HepG2 (cell line): ENCODE measurements around the gene ZXDC. TPM values are rescaled to one million over a fixed set of nuclear protein-coding genes. Genes with fewer than 3 reads are reported as not detected.

Experiments
- CBX2 ChIP-seq, 2 experiments: fragments of 200-600 bp in 1 of 2; sonication (generic); formaldehyde crosslinking in 1 of 2; IDR thresholded peaks; 2 replicates each; pipeline versions ENCODE4 v1.7.0 to v1.8.1; 2018 to 2022; ENCODE audit warnings: low read depth in 2 of 2, low read length in 1 of 2, mild to moderate bottlenecking in 1 of 2, missing genetic modification reagents in 1 of 2
- CHD4 ChIP-seq: fragments of 200-600 bp; sonication (generic); IDR thresholded peaks from 2 replicates; pipeline ENCODE4 v1.7.0; 2017; ENCODE audit warnings: mild to moderate bottlenecking, low read length, borderline replicate concordance
- GABPB1 ChIP-seq: IDR thresholded peaks from 2 replicates; pipeline ENCODE4 v1.6.1; 2016; ENCODE audit warnings: mild to moderate bottlenecking, missing genetic modification reagents, moderate library complexity, missing compliant biosample characterization
- GATAD1 ChIP-seq: IDR thresholded peaks from 2 replicates; pipeline ENCODE4 v1.6.1; 2016; ENCODE audit warnings: missing genetic modification reagents, missing compliant biosample characterization
- HOXA9 ChIP-seq: sonication (generic); formaldehyde crosslinking; IDR thresholded peaks from 2 replicates; pipeline ENCODE4 v1.8.1; 2022; ENCODE audit warnings: missing genetic modification reagents, mild to moderate bottlenecking, moderate library complexity, borderline replicate concordance
- MBNL3 ChIP-seq: fragments of 250-450 bp; sonication (Bioruptor Pico); conservative IDR thresholded peaks from 2 replicates; pipeline ENCODE4 v1.8.0; 2022; ENCODE audit warnings: mild to moderate bottlenecking, inconsistent platforms
- MEIS2 ChIP-seq: sonication (generic); formaldehyde crosslinking; IDR thresholded peaks from 2 replicates; pipeline ENCODE4 v1.9.0; 2021; ENCODE audit warnings: mild to moderate bottlenecking, missing genetic modification reagents
- NFE2L1 ChIP-seq: sonication (generic); formaldehyde crosslinking; IDR thresholded peaks from 2 replicates; pipeline ENCODE4 v1.4.0; 2020; ENCODE audit warnings: missing genetic modification reagents, mild to moderate bottlenecking, borderline replicate concordance
- NFE2L2 ChIP-seq: fragments of 150-350 bp; IDR thresholded peaks from 2 replicates; pipeline ENCODE4 v1.6.1; 2014; ENCODE audit warnings: low read length
- RXRA ChIP-seq: sonication (generic); formaldehyde crosslinking; IDR thresholded peaks from 2 replicates; pipeline ENCODE4 v1.5.1; 2020; ENCODE audit warnings: missing genetic modification reagents
- SNAPC2 ChIP-seq: sonication (generic); formaldehyde crosslinking; IDR thresholded peaks from 2 replicates; pipeline ENCODE4 v1.8.1; 2022; ENCODE audit warnings: mild to moderate bottlenecking, missing genetic modification reagents
- SPEN ChIP-seq: sonication (generic); formaldehyde crosslinking; IDR thresholded peaks from 2 replicates; pipeline ENCODE4 v1.5.1; 2020; ENCODE audit warnings: low read depth, mild to moderate bottlenecking, missing genetic modification reagents
- ZBTB7B ChIP-seq: sonication (generic); formaldehyde crosslinking; IDR thresholded peaks from 2 replicates; pipeline ENCODE4 v1.4.0; 2020; ENCODE audit warnings: missing genetic modification reagents
- ZKSCAN1 ChIP-seq: fragments of 150-350 bp; IDR thresholded peaks from 2 replicates; pipeline ENCODE4 v1.6.1; 2014; ENCODE audit warnings: low read length
- ZNF501 ChIP-seq: sonication (generic); formaldehyde crosslinking; IDR thresholded peaks from 2 replicates; pipeline ENCODE4 v1.5.1; 2020; ENCODE audit warnings: mild to moderate bottlenecking, moderate library complexity, missing genetic modification reagents
- ZNF546 ChIP-seq: sonication (generic); formaldehyde crosslinking; conservative IDR thresholded peaks from 2 replicates; pipeline ENCODE4 v1.8.1; 2023; ENCODE audit warnings: mild to moderate bottlenecking, missing genetic modification reagents
- ZNF570 ChIP-seq: sonication (generic); formaldehyde crosslinking; IDR thresholded peaks from 2 replicates; pipeline ENCODE4 v1.4.0; 2020; ENCODE audit warnings: mild to moderate bottlenecking, missing genetic modification reagents, borderline replicate concordance
- ZNF839 ChIP-seq: sonication (generic); formaldehyde crosslinking; IDR thresholded peaks from 2 replicates; pipeline ENCODE4 v1.4.0; 2020; ENCODE audit warnings: missing genetic modification reagents, mild to moderate bottlenecking, borderline replicate concordance
- ZNF850 ChIP-seq: sonication (generic); formaldehyde crosslinking; conservative IDR thresholded peaks from 2 replicates; pipeline ENCODE4 v1.9.0; 2021; ENCODE audit warnings: mild to moderate bottlenecking, missing genetic modification reagents
- ZNF879 ChIP-seq: sonication (generic); formaldehyde crosslinking; IDR thresholded peaks from 2 replicates; pipeline ENCODE4 v1.8.1; 2023; ENCODE audit warnings: missing genetic modification reagents
- polyA plus RNA-seq, 8 experiments: library from polyadenylated mRNA; depleted of rRNA in 3 of 8; stranded (reverse) in 7 of 8; unstranded in 1 of 8; fragments of >200 nt; fragmentation: Illumina TruSeq in 4 of 8; extraction: Trizol in 4 of 8; gene quantifications; 2 replicates each; pipeline versions ENCODE4 v1.2.1 to v1.2.3, GENCODE V29; 2011 to 2016; ENCODE audit warnings: low read depth in 4 of 8, missing spikeins in 1 of 8, mixed read lengths in 1 of 8; ENCODE audit not compliant: insufficient read depth in 1 of 8
- total RNA-seq, 5 experiments: library from RNA; depleted of rRNA; stranded (reverse); fragments of >200 nt; fragmentation: Illumina TruSeq; extraction: Trizol; gene quantifications; 2 replicates each; pipeline ENCODE4 v1.2.3, GENCODE V29; 2016; ENCODE audit warnings: low read depth in 1 of 5
- TF ChIP-seq, protein P1 (sequence below): sonication (generic); formaldehyde crosslinking; IDR thresholded peaks from 2 replicates; pipeline ENCODE4 v1.5.0; 2020; ENCODE audit warnings: mild to moderate bottlenecking, missing genetic modification reagents, borderline replicate concordance
- TF ChIP-seq, protein P2 (sequence below): sonication (generic); formaldehyde crosslinking; IDR thresholded peaks from 2 replicates; pipeline ENCODE4 v1.5.0; 2020; ENCODE audit warnings: missing genetic modification reagents
- TF ChIP-seq, protein P3 (sequence below): sonication (generic); formaldehyde crosslinking; IDR thresholded peaks from 2 replicates; pipeline ENCODE4 v1.5.0; 2020; ENCODE audit warnings: missing genetic modification reagents, mild to moderate bottlenecking, borderline replicate concordance

Gene ZXDC
- total and polyA plus RNA-seq, 2 of the 13 experiments (the other 11 are each of a cell fraction or from before 2014, with no cell fraction given) = 17.6 to 21.2 TPM

DNA sequence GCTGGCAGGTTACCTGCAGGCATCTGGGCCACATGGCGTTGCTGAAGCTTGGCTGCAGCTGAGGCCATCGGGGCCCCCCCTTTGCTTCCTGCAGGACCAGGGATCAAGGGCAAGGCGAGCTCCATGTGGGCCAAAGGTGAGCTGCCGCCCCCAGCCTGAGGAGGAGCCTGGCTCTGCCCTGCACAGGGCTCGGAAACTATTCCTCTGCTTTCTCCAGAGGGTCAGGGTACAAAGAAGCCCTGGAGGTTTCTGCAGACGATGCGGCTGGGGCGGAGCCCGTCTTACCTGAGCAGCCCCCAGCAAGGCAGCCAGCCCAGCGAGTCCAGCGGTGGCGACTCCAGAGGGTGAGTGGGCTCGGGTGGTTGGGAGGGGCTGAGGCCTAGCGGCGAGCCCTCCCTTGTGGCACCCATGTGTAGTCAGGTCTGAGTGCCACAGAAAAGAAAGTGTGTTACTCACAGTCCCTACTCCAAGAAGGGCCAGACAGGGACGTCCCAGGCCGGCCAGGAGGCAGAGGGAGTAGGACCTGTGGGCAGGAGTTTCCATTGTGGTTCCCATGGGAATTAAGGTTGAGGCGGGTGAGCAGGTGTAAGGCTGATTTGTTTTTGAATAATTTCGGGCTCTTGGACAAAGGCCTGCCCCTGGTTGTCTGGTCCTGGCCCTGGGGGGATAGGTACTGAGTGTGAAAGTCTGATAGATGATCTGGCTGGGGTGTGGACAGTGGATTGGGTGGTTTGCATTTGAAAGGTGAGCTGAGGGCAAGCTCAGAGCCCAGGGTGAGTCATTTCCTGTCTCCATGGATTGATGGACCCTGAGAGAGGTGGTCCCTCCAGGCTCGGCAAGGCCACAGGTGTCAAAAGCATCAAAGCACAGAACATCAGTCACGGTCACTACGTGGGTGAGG is 55.6 kb downstream of the ZXDC start (continued):
- no peak for TF ChIP-seq NFE2L1
- no peak for TF ChIP-seq ZKSCAN1
- TF ChIP-seq, protein P1, sequence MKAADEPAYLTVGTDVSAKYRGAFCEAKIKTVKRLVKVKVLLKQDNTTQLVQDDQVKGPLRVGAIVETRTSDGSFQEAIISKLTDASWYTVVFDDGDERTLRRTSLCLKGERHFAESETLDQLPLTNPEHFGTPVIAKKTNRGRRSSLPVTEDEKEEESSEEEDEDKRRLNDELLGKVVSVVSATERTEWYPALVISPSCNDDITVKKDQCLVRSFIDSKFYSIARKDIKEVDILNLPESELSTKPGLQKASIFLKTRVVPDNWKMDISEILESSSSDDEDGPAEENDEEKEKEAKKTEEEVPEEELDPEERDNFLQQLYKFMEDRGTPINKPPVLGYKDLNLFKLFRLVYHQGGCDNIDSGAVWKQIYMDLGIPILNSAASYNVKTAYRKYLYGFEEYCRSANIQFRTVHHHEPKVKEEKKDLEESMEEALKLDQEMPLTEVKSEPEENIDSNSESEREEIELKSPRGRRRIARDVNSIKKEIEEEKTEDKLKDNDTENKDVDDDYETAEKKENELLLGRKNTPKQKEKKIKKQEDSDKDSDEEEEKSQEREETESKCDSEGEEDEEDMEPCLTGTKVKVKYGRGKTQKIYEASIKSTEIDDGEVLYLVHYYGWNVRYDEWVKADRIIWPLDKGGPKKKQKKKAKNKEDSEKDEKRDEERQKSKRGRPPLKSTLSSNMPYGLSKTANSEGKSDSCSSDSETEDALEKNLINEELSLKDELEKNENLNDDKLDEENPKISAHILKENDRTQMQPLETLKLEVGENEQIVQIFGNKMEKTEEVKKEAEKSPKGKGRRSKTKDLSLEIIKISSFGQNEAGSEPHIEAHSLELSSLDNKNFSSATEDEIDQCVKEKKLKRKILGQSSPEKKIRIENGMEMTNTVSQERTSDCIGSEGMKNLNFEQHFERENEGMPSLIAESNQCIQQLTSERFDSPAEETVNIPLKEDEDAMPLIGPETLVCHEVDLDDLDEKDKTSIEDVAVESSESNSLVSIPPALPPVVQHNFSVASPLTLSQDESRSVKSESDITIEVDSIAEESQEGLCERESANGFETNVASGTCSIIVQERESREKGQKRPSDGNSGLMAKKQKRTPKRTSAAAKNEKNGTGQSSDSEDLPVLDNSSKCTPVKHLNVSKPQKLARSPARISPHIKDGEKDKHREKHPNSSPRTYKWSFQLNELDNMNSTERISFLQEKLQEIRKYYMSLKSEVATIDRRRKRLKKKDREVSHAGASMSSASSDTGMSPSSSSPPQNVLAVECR (CRISPR knock-in tag) = 0 out of 2 replicates have a peak, but pooled peaks have one; percentile 1
- TF ChIP-seq ZNF839 (CRISPR knock-in tag) = no peak
- TF ChIP-seq CBX2 (IDR thresholded peaks at IDR 0.05; ENCODE audit: low read depth, low read length) = no peak
- TF ChIP-seq CBX2 (CRISPR knock-in tag; IDR thresholded peaks at IDR 0.05; ENCODE audit: low read depth) = no peak
- no peak for TF ChIP-seq SNAPC2 (CRISPR knock-in tag)
- TF ChIP-seq ZNF879 = no peak
- TF ChIP-seq ZNF546 (CRISPR knock-in tag) = no peak
- TF ChIP-seq ZNF570 = no peak
- TF ChIP-seq NFE2L2 = no peak
- TF ChIP-seq MEIS2 (CRISPR knock-in tag) = 0 out of 2 replicates have a peak, but pooled peaks have one; percentile 27
- TF ChIP-seq MBNL3 = no peak
- no peak for TF ChIP-seq CHD4
- TF ChIP-seq SPEN (CRISPR knock-in tag) = no peak; the same call in 1 of the 2 replicates
- TF ChIP-seq RXRA (CRISPR knock-in tag) = peak; percentile 67; the same call in 1 of the 2 replicates
- TF ChIP-seq ZNF501 (CRISPR knock-in tag) = 0 out of 2 replicates have a peak, but pooled peaks have one; percentile 21
- TF ChIP-seq ZBTB7B (CRISPR knock-in tag) = no peak
- TF ChIP-seq GABPB1 = no peak
- no peak for TF ChIP-seq GATAD1 (CRISPR knock-in tag)
- TF ChIP-seq HOXA9 (CRISPR knock-in tag) = no peak
- TF ChIP-seq, protein P2, sequence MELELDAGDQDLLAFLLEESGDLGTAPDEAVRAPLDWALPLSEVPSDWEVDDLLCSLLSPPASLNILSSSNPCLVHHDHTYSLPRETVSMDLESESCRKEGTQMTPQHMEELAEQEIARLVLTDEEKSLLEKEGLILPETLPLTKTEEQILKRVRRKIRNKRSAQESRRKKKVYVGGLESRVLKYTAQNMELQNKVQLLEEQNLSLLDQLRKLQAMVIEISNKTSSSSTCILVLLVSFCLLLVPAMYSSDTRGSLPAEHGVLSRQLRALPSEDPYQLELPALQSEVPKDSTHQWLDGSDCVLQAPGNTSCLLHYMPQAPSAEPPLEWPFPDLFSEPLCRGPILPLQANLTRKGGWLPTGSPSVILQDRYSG (CRISPR knock-in tag) = no peak
- TF ChIP-seq ZNF850 = no peak
- TF ChIP-seq, protein P3, sequence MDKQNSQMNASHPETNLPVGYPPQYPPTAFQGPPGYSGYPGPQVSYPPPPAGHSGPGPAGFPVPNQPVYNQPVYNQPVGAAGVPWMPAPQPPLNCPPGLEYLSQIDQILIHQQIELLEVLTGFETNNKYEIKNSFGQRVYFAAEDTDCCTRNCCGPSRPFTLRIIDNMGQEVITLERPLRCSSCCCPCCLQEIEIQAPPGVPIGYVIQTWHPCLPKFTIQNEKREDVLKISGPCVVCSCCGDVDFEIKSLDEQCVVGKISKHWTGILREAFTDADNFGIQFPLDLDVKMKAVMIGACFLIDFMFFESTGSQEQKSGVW = no peak
